Measurements from ENCODE around the gene MCM10.

DNA sequence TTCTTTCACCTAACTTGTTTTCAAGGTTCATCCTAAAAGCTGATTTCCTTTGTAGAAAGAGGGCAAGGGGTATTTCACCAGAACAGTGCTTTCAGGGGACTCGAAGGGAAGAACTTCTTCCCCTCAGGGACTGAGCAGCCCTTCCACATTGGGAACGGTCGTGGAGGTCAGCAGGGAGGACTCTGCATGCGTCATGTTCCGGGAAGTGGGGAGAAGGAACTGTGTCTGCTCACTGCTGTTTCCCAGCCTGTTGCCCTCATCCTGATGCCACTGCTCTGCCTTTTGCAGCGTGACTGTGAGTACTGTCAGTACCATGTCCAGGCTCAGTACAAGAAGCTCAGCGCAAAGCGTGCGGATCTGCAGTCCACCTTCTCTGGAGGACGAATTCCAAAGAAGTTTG, 27.2 kb downstream of the MCM10 start:
- TF ChIP-seq, protein P1, sequence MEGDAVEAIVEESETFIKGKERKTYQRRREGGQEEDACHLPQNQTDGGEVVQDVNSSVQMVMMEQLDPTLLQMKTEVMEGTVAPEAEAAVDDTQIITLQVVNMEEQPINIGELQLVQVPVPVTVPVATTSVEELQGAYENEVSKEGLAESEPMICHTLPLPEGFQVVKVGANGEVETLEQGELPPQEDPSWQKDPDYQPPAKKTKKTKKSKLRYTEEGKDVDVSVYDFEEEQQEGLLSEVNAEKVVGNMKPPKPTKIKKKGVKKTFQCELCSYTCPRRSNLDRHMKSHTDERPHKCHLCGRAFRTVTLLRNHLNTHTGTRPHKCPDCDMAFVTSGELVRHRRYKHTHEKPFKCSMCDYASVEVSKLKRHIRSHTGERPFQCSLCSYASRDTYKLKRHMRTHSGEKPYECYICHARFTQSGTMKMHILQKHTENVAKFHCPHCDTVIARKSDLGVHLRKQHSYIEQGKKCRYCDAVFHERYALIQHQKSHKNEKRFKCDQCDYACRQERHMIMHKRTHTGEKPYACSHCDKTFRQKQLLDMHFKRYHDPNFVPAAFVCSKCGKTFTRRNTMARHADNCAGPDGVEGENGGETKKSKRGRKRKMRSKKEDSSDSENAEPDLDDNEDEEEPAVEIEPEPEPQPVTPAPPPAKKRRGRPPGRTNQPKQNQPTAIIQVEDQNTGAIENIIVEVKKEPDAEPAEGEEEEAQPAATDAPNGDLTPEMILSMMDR (IDR thresholded peaks at IDR 0.05; ENCODE audit: control extremely low read depth in 1 of 3, insufficient read depth in 1 of 3, low read depth in 1 of 3, low read length in 3 of 3), result no peak
- TF ChIP-seq HDAC2 (IDR thresholded peaks at IDR 0.05; ENCODE audit: borderline replicate concordance in 1 of 2, low read depth in 2 of 2, low read length in 2 of 2) (no peak), FOSL1 (IDR thresholded peaks at IDR 0.05; ENCODE audit: insufficient read depth, low read depth, low read length) (no peak), POLR2AphosphoS5 (IDR thresholded peaks at IDR 0.05; ENCODE audit: low read depth, low read length) (no peak), SP2 (IDR thresholded peaks at IDR 0.05; ENCODE audit: low read length) (no peak), CEBPB (IDR thresholded peaks at IDR 0.05; ENCODE audit: low read depth, low read length) (no peak), ZNF274 (IDR thresholded peaks at IDR 0.05; ENCODE audit: borderline replicate concordance, extremely low read depth, low read length) (no peak), TCF12 (IDR thresholded peaks at IDR 0.05; ENCODE audit: low read depth, low read length) (no peak), TBP (IDR thresholded peaks at IDR 0.05; ENCODE audit: low read depth, low read length) (no peak), MAX (IDR thresholded peaks at IDR 0.05) (no peak)

Data from H1 (cell line).